CD4-positive, alpha-beta memory T cell (primary cell): ENCODE measurements around the gene NUP37. TPM values are rescaled to one million over a fixed set of nuclear protein-coding genes. Genes with fewer than 3 reads are reported as not detected.
A peak's percentile ranks its signal among the peaks of the same experiment; 100 is the strongest.

Experiments used
- CTCF ChIA-PET: fragments of 350-600 bp; sonication (Branson Sonifier 250); formaldehyde crosslinking; loops from one replicate; lab custom pipeline; 2021; ENCODE audit warnings: inconsistent platforms; ENCODE audit not compliant: partially characterized antibody; lab: Charles Lee
- POLR2A ChIA-PET: fragments of 350-600 bp; sonication (Branson Sonifier 250); formaldehyde crosslinking; loops from one replicate; lab custom pipeline; 2021; ENCODE audit not compliant: partially characterized antibody; lab: Charles Lee
- DNase-seq, 5 donors: peaks; one replicate each; pipeline versions ENCODE4 v3.0.0 to v3.0.0-alpha.2; 2020 to 2022; ENCODE audit warnings: mixed read lengths in 1 of 5
- H3K27ac ChIP-seq: one replicate; pipeline ENCODE4 v1.7.0; 2013; ENCODE audit warnings: low read depth, low read length
- H3K27me3 ChIP-seq: 2 replicates; pipeline ENCODE4 v1.7.0; 2013; ENCODE audit warnings: mild to moderate bottlenecking, low read length, moderate library complexity; ENCODE audit not compliant: insufficient read depth
- H3K36me3 ChIP-seq: 2 replicates; pipeline ENCODE4 v1.7.0; 2013; ENCODE audit warnings: mild to moderate bottlenecking, low read length, moderate library complexity; ENCODE audit not compliant: insufficient read depth
- H3K4me1 ChIP-seq: 2 replicates; pipeline ENCODE4 v1.7.0; 2013; ENCODE audit warnings: mild to moderate bottlenecking, low read length, moderate library complexity; ENCODE audit not compliant: insufficient read depth
- H3K4me3 ChIP-seq, 2 donors: one replicate each; pipeline ENCODE4 v1.7.0; 2013; ENCODE audit warnings: low read length in 2 of 2, mild to moderate bottlenecking in 1 of 2
- H3K9me3 ChIP-seq, 2 donors: one replicate each; pipeline ENCODE4 v1.7.0; 2013; ENCODE audit warnings: low read length in 2 of 2, control low read depth in 1 of 2; ENCODE audit not compliant: control insufficient read depth in 1 of 2
- H3K27ac Mint-ChIP-seq, 7 donors: one replicate each; pipeline ENCODE4 v1.8.0; 2020 to 2021; ENCODE audit warnings: mixed read lengths in 7 of 7, mild to moderate bottlenecking in 6 of 7, inconsistent platforms in 3 of 7, moderate library complexity in 3 of 7
- H3K27me3 Mint-ChIP-seq, 2 donors: one replicate each; pipeline ENCODE4 v1.8.0; 2020 to 2021; ENCODE audit warnings: mixed read lengths in 2 of 2
- H3K36me3 Mint-ChIP-seq, 2 donors: one replicate each; pipeline ENCODE4 v1.8.0; 2020 to 2021; ENCODE audit warnings: mixed read lengths in 2 of 2, inconsistent platforms in 1 of 2, mild to moderate bottlenecking in 1 of 2
- H3K4me1 Mint-ChIP-seq, 4 donors: one replicate each; pipeline ENCODE4 v1.8.0; 2020 to 2021; ENCODE audit warnings: mixed read lengths in 4 of 4, mild to moderate bottlenecking in 1 of 4
- H3K4me3 Mint-ChIP-seq, 8 donors: one replicate each; pipeline ENCODE4 v1.8.0; 2020 to 2021; ENCODE audit warnings: mixed read lengths in 8 of 8, mild to moderate bottlenecking in 7 of 8, moderate library complexity in 6 of 8, inconsistent platforms in 3 of 8
- H3K9me3 Mint-ChIP-seq, 8 donors: one replicate each; pipeline ENCODE4 v1.8.0; 2020 to 2021; ENCODE audit warnings: mixed read lengths in 8 of 8, mild to moderate bottlenecking in 5 of 8, inconsistent platforms in 3 of 8, moderate library complexity in 1 of 8
- intact Hi-C: fragments of 100-400 bp; cut with micrococcal nuclease; formaldehyde crosslinking; loops from one replicate; pipeline ENCODE4 v1.15.1; 2023
- polyA plus RNA-seq, 2 donors: library from polyadenylated mRNA; unstranded; fragments of 300-500 nt; fragmentation: Illumina TruSeq; gene quantifications; one replicate each; pipeline ENCODE4 v1.2.3, GENCODE V29; 2021
- total RNA-seq, 2 experiments: library from RNA; stranded (reverse); gene quantifications; one replicate each; pipeline ENCODE4 v1.2.3, GENCODE V29; 2021

Gene NUP37
- total and polyA plus RNA-seq, 4 experiments from 2014 or later: 17.0 to 34.5 (median 25.7) TPM

- ChIA-PET POLR2A (no interaction called here), CTCF (no interaction called here)
- no peaks in the 10 kb centered on the region for H3K27me3 Mint-ChIP-seq
- H3K27ac Mint-ChIP-seq: no peak overlapping the region
- no peaks in the 10 kb centered on the region for H3K27me3 ChIP-seq
- H3K27ac ChIP-seq: no peak overlapping the region
- H3K4me1 ChIP-seq: no peaks in the 10 kb centered on the region
- peaks cover 38% of the 10 kb centered on the region for H3K36me3 ChIP-seq
- peaks cover 73% of the 10 kb centered on the region in 2 donors for H3K36me3 Mint-ChIP-seq
- no peaks in the 10 kb centered on the region for H3K9me3 ChIP-seq
- H3K4me3 ChIP-seq: no peak overlapping the region
- H3K4me1 Mint-ChIP-seq: peaks cover 0 to 4% (median 1%) of the 10 kb centered on the region in 4 donors
- H3K4me3 Mint-ChIP-seq: no peak overlapping the region
- intact Hi-C loops: loop anchor here (2.0 kb wide), 1 partner anchor 13 kb away; no protein-coding TSS in a partner anchor
- H3K9me3 Mint-ChIP-seq: no peaks in the 10 kb centered on the region
- no peak for DNase-seq
Observed at GRCh38 chr12:102033991-102034745, 85.7 kb downstream of the NUP37 start.

GRCh38 chr12:102031852-102032251, 88.1 kb downstream of the NUP37 start:
- H3K27ac ChIP-seq: no peak overlapping the region
- no peaks in the 10 kb centered on the region for H3K4me1 ChIP-seq
- no peak overlapping the region for H3K4me3 ChIP-seq
- H3K27me3 ChIP-seq: no peaks in the 10 kb centered on the region
- no peaks in the 10 kb centered on the region for H3K9me3 Mint-ChIP-seq
- peaks cover 26% of the 10 kb centered on the region for H3K36me3 ChIP-seq
- H3K27ac Mint-ChIP-seq: no peak overlapping the region
- intact Hi-C loops: no loop called here
- no peaks in the 10 kb centered on the region for H3K9me3 ChIP-seq
- no peak overlapping the region for H3K4me3 Mint-ChIP-seq
- DNase-seq: no peak
- no peaks in the 10 kb centered on the region for H3K27me3 Mint-ChIP-seq
- H3K36me3 Mint-ChIP-seq: peaks cover 63 to 64% of the 10 kb centered on the region in 2 donors
- peaks cover 0 to 2% (median 0%) of the 10 kb centered on the region in 4 donors for H3K4me1 Mint-ChIP-seq
- ChIA-PET POLR2A (no interaction called here), CTCF (interaction anchor here (1.1 kb wide), 1 partner anchor 9 kb away, joined by 4 read pairs; no protein-coding TSS in a partner anchor)

- peaks cover 13% of the 10 kb centered on the region for H3K36me3 ChIP-seq
- intact Hi-C loops: no loop called here
- Mint-ChIP-seq H3K4me1 (peaks cover 0 to 4% (median 2%) of the 10 kb centered on the region in 4 donors), H3K27ac (no peak overlapping the region), H3K36me3 (peaks cover 54 to 55% of the 10 kb centered on the region in 2 donors), H3K9me3 (no peaks in the 10 kb centered on the region), H3K4me3 (no peak overlapping the region), H3K27me3 (no peaks in the 10 kb centered on the region)
- H3K9me3 ChIP-seq: no peaks in the 10 kb centered on the region
- H3K27me3 ChIP-seq: no peaks in the 10 kb centered on the region
- no peak overlapping the region for H3K27ac ChIP-seq
- no peaks in the 10 kb centered on the region for H3K4me1 ChIP-seq
- ChIA-PET CTCF (no interaction called here), POLR2A (no interaction called here)
- H3K4me3 ChIP-seq: no peak overlapping the region
- DNase-seq: no peak
Observed at GRCh38 chr12:102029141-102029540, 90.8 kb downstream of the NUP37 start.

GRCh38 chr12:102026728-102027127, 93.2 kb downstream of the NUP37 start:
- peaks cover 0 to 5% (median 2%) of the 10 kb centered on the region in 4 donors for H3K4me1 Mint-ChIP-seq
- no peaks in the 10 kb centered on the region for H3K9me3 ChIP-seq
- no peak overlapping the region for H3K27ac ChIP-seq
- peaks cover 13% of the 10 kb centered on the region for H3K36me3 ChIP-seq
- intact Hi-C loops: no loop called here
- no peak for DNase-seq
- CTCF ChIA-PET: no interaction called here
- no peak overlapping the region for H3K4me3 Mint-ChIP-seq
- no peaks in the 10 kb centered on the region for H3K9me3 Mint-ChIP-seq
- peak overlapping the region in 1 of 7 donors; percentile 20 for H3K27ac Mint-ChIP-seq
- no peaks in the 10 kb centered on the region for H3K4me1 ChIP-seq
- no peaks in the 10 kb centered on the region for H3K27me3 Mint-ChIP-seq
- POLR2A ChIA-PET: no interaction called here
- H3K4me3 ChIP-seq: no peak overlapping the region
- H3K27me3 ChIP-seq: no peaks in the 10 kb centered on the region
- H3K36me3 Mint-ChIP-seq: peaks cover 43 to 48% of the 10 kb centered on the region in 2 donors

GRCh38 chr12:102024765-102025164, 95.1 kb downstream of the NUP37 start:
- ChIA-PET CTCF (no interaction called here), POLR2A (no interaction called here)
- no peak for DNase-seq
- no peaks in the 10 kb centered on the region for H3K27me3 Mint-ChIP-seq
- H3K4me1 Mint-ChIP-seq: peaks cover 0 to 5% (median 2%) of the 10 kb centered on the region in 4 donors
- H3K36me3 ChIP-seq: peaks cover 13% of the 10 kb centered on the region
- H3K27ac Mint-ChIP-seq: no peak overlapping the region
- no peak overlapping the region for H3K4me3 ChIP-seq
- H3K9me3 Mint-ChIP-seq: no peaks in the 10 kb centered on the region
- no peaks in the 10 kb centered on the region for H3K27me3 ChIP-seq
- H3K4me1 ChIP-seq: no peaks in the 10 kb centered on the region
- H3K27ac ChIP-seq: no peak overlapping the region
- no peaks in the 10 kb centered on the region for H3K9me3 ChIP-seq
- H3K4me3 Mint-ChIP-seq: no peak overlapping the region
- intact Hi-C loops: no loop called here
- peaks cover 44 to 55% of the 10 kb centered on the region in 2 donors for H3K36me3 Mint-ChIP-seq

GRCh38 chr12:102023343-102023930, 96.5 kb downstream of the NUP37 start:
- Mint-ChIP-seq H3K36me3 (peaks cover 41 to 52% of the 10 kb centered on the region in 2 donors), H3K27ac (no peak overlapping the region)
- CTCF ChIA-PET: interaction anchor here (1.2 kb wide), 1 partner anchor 9 kb away, joined by 4 read pairs; no protein-coding TSS in a partner anchor

More at GRCh38 chr12:102023343-102023930, 96.5 kb downstream of the NUP37 start:
- no peaks in the 10 kb centered on the region for H3K9me3 ChIP-seq
- H3K9me3 Mint-ChIP-seq: no peaks in the 10 kb centered on the region
- intact Hi-C loops: no loop called here
- H3K27ac ChIP-seq: no peak overlapping the region
- H3K36me3 ChIP-seq: peaks cover 13% of the 10 kb centered on the region
- no peak for DNase-seq
- H3K27me3 Mint-ChIP-seq: no peaks in the 10 kb centered on the region
- no peaks in the 10 kb centered on the region for H3K27me3 ChIP-seq
- H3K4me3 Mint-ChIP-seq: no peak overlapping the region
- POLR2A ChIA-PET: no interaction called here
- peaks cover 0 to 5% (median 2%) of the 10 kb centered on the region in 4 donors for H3K4me1 Mint-ChIP-seq
- H3K4me3 ChIP-seq: no peak overlapping the region
- no peaks in the 10 kb centered on the region for H3K4me1 ChIP-seq
